ENCODE results near the gene PRKACB. TPM values are rescaled to one million over a fixed set of nuclear protein-coding genes. Genes with fewer than 3 reads are reported as not detected.
"Not testable (repeated sequence)": the region's sequence is repeated elsewhere in the genome, so short reads cannot be mapped to it uniquely, and the experiment has no call there.

The PRKACB gene
- total RNA-seq, 1 donor from 2014 or later, result 33.8 TPM

DNA sequence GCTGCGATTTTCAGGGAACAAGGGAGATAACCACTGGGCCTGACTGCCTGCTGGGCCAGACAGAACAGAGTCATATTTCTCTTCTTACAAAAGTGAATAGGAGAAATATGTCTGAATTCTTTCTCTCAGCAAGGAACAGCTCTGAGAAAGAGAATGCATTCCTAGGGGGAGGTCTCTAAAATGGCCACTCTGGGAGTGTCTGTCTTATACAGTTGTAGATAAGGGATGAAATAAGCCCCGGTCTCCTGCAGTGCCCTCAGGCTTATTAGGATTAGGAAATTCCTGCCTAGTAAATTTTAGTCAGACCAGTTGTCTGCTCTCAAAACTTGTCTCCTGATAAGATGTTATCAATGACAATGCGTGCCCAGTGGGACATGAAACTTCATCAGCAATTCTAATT, 143.3 kb downstream of the PRKACB start:
- DNase-seq (ENCODE audit: missing footprints), result not testable (repeated sequence)

More for the DNA sequence above, 143.3 kb downstream of the PRKACB start:
- intact Hi-C loops (cut with DNase I); ATAC-seq: not testable (repeated sequence)

Other genes starting within 250 kb of the PRKACB start
- gene TTLL7, start 145.1 kb upstream of the PRKACB start, total RNA-seq, result 3.7 TPM
- 1.5 TPM for gene SAMD13, start 157.4 kb downstream of the PRKACB start, total RNA-seq